Measurements from ENCODE around the gene ABCB8. TPM values are rescaled to one million over a fixed set of nuclear protein-coding genes. Genes with fewer than 3 reads are reported as not detected.

Gene ABCB8
- total RNA-seq, 2 donors from 2014 or later = 46.6 to 49.6 TPM

DNA sequence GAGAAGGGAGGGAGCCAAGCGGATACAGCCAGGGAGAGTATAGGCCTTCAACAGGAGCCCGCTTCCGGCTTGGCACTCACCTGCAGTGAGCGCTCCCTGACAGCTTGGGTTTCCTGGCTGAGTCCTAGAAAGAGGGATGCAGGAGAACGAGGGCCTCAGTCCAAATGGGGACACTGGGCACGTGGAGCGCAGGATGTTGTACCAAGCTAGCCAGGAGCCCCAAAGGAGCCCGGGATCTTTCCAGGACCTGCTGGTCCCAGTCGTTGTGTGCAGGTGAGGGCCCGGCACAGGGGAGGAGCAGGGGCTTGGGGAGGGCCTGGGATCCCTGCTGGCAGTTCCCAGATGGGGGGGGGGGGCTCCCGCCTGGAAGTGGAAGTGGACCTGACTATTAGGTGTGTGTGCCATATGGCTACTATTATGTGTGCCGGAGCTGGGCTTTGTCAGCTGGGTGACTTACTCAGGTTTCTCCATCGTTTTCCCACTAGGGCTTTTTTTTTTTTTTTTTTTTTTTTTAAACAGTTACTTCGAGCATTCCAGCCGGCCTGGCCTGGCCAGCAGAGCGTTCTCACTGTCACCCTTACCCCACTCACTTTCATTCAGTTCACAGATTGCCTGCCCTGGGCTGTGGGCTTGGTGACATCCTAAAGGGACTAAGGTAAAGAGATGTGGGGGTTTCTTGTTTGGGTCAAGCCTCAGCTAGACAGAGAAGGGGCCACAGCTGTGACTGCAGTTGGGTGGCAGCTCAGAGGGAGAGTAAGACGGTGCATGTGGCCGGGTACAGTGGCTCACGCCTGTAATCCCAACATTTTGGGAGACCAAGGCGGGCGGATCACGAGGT lies 61.9 kb downstream of the ABCB8 start:
- DNase-seq (no peak), ATAC-seq (replicated peaks in 1 of 2) (no peak)
- Mint-ChIP-seq H3K4me3 (no peak overlapping the region), H3K9me3 (no peaks in the 10 kb centered on the region), H3K36me3 (ENCODE audit: insufficient read depth in 2 of 2) (peaks cover 0 to 3% of the 10 kb centered on the region in 2 donors), H3K4me1 (ENCODE audit: low read depth) (peaks cover 28% of the 10 kb centered on the region), H3K27me3 (ENCODE audit: low read depth) (peaks cover 8% of the 10 kb centered on the region), H3K27ac (peak overlapping the region; percentile 63)

DNA sequence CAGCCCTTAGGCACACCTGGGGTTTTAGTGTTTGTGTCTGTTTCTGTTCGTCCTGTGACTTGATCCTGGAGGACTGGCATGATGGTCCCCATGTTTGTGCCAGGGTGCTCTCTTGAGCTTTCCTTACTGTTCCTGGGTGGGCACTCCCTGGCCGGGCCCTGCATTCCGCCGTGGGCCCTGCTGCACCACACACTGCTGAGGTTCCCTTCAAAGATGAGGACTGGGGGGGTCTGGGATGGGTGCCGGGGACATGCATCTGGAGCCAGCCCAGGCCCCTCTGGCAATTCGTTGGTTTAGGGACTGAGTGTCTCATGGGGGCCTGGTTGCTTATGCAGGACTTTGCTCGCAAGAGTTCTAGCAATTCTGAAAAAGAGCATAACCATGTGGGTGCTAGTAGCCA lies 62.8 kb downstream of the ABCB8 start:
- H3K27ac Mint-ChIP-seq = no peak overlapping the region
- H3K27me3 Mint-ChIP-seq (ENCODE audit: low read depth) = no peaks in the 10 kb centered on the region
- DNase-seq (no peak), ATAC-seq (replicated peaks in 1 of 2) (no peak)
- peaks cover 19% of the 10 kb centered on the region for H3K4me1 Mint-ChIP-seq (ENCODE audit: low read depth)
- no peak overlapping the region for H3K4me3 Mint-ChIP-seq
- no peaks in the 10 kb centered on the region for H3K9me3 Mint-ChIP-seq
- peaks cover 0 to 2% of the 10 kb centered on the region in 2 donors for H3K36me3 Mint-ChIP-seq (ENCODE audit: insufficient read depth in 2 of 2)

DNA sequence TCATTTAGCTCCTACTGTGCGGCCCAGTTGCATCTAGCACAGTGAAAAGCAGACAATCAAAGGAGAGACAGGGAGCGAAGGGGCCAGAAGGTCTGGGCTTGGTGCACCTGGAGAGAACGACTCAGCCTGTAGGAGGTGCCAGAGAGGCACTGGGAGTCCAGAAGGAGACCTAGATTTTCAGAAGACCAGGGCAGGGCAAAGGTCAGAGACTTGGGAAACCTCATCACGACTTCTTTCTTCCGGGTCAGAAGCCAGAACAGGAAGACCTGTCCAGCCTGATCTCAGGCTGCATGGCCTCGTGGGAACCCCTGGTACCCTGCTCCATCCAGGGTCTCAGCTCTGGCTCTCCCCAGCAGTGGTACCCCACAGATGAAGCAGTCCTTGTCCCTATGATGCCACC lies 63.2 kb downstream of the ABCB8 start:
- Mint-ChIP-seq H3K36me3 (ENCODE audit: insufficient read depth in 2 of 2) (peaks cover 0 to 2% of the 10 kb centered on the region in 2 donors), H3K27ac (no peak overlapping the region), H3K4me1 (ENCODE audit: low read depth) (peaks cover 19% of the 10 kb centered on the region), H3K27me3 (ENCODE audit: low read depth) (no peaks in the 10 kb centered on the region), H3K4me3 (no peak overlapping the region), H3K9me3 (no peaks in the 10 kb centered on the region)
- DNase-seq (peak in 1 of 2 donors; percentile 40), ATAC-seq (replicated peaks in 1 of 2) (no peak)

DNA sequence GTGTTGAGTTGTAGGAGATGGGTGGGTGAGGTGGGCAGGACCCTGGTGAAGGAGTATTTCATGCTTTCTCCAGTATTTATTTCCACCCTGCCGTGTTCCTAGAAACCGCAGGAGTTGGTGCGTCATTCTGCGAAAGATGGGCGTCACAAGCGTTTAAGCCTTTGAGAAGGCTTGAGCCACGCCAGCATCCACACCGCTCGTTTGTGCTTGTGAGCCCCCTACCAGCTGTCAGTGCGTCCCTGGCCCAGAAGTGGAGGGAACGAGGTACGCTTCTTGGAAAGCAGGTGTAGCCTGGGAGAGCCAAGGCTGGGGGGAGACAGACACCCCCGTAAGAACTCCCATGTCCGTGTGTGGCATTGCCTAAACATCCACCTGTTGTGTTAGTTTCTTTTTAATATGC lies 63.7 kb downstream of the ABCB8 start:
- DNase-seq = no peak
- H3K27me3 Mint-ChIP-seq (ENCODE audit: low read depth) = no peaks in the 10 kb centered on the region
- H3K4me1 Mint-ChIP-seq (ENCODE audit: low read depth) = peaks cover 19% of the 10 kb centered on the region
- H3K4me3 Mint-ChIP-seq = no peak overlapping the region
- H3K27ac Mint-ChIP-seq = no peak overlapping the region
- no peaks in the 10 kb centered on the region for H3K9me3 Mint-ChIP-seq
- no peak for ATAC-seq (replicated peaks in 1 of 2)
- no peaks in the 10 kb centered on the region for H3K36me3 Mint-ChIP-seq (ENCODE audit: insufficient read depth in 2 of 2)

DNA sequence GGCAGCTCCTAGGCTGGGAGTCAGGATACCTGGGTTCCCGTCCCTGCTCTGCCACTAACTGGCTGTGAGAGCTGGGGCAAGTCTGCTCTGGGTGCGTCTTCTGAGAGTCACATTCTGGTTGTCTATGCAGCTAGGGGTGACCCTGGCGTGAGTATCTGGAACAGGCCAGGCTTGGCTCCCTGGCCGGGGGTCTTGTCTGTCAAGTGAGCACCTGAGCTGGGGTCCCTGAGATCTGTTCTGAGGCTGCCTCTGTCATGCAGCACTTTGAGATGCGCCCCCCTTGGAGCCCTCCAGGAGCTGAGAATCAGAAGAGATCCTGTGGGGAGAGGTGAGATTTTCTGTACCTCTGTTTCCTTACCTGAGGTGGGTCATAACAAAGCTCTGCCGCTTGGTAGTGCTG lies 65.5 kb downstream of the ABCB8 start:
- peaks cover 11% of the 10 kb centered on the region for H3K4me1 Mint-ChIP-seq (ENCODE audit: low read depth)
- H3K9me3 Mint-ChIP-seq = no peaks in the 10 kb centered on the region
- DNase-seq (no peak), ATAC-seq (replicated peaks in 1 of 2) (no peak)
- no peaks in the 10 kb centered on the region for H3K36me3 Mint-ChIP-seq (ENCODE audit: insufficient read depth in 2 of 2)
- no peaks in the 10 kb centered on the region for H3K27me3 Mint-ChIP-seq (ENCODE audit: low read depth)
- H3K27ac Mint-ChIP-seq = no peak overlapping the region
- H3K4me3 Mint-ChIP-seq = no peak overlapping the region

DNA sequence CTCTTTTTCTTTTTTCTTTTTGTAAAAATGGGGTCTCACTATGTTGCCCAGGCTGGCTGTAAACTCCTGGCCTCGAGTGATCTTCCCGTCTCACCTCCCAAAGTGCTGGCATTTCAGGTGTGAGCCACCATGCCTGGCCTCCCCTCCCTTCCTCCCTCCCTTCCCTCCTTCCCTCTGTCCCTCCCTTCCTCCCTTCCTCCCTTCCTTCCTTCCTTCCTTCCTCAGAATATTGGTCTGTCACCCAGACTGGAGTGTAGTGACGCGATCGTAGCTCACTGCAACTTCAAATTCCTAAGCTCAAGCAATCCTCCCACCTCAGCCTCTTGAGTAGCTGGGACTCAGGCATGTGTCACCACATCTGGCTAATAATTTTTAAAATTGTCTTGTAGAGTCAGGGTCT lies 66.4 kb downstream of the ABCB8 start:
- DNase-seq = no peak
- ATAC-seq (replicated peaks in 1 of 2) = no peak
- peaks cover 4% of the 10 kb centered on the region for H3K4me1 Mint-ChIP-seq (ENCODE audit: low read depth)
- no peaks in the 10 kb centered on the region for H3K36me3 Mint-ChIP-seq (ENCODE audit: insufficient read depth in 2 of 2)
- H3K27ac Mint-ChIP-seq = no peak overlapping the region
- H3K27me3 Mint-ChIP-seq (ENCODE audit: low read depth) = no peaks in the 10 kb centered on the region
- no peaks in the 10 kb centered on the region for H3K9me3 Mint-ChIP-seq
- H3K4me3 Mint-ChIP-seq = no peak overlapping the region

DNA sequence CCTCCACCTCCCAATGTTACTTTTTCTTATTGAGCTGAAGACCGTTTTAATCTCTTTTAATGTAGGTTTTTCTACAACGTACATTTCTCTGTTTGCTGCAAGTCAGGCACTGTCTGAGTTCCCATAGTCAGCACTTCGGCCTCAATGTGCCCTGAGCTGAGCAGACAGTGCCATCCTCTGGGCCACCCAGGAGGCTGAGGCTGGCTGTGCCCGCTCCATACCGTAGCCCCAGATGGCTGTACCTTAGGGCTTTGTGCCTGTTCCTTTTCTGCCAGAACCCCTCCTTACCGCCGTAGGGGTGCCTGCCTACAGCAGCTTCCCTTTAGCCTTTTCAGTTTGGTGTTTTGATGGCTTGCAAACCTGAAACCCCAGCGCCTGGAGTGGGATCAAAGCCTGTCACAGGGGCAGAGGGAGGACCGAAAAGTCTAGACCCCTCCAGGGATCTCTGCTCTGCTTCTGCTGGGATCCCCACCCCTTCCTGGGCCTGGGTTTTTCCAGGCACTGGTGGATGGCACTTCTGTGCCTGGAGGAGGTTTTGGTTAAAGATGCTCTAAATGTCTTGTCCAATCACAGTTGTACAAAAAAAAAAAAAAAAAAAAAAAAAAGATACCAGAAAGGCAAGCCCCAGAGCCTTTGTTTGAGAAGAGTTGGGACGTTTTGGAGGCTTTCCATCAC lies 67.0 kb downstream of the ABCB8 start:
- no peak for DNase-seq
- Mint-ChIP-seq H3K9me3 (no peaks in the 10 kb centered on the region), H3K36me3 (ENCODE audit: insufficient read depth in 2 of 2) (no peaks in the 10 kb centered on the region), H3K4me1 (ENCODE audit: low read depth) (peaks cover 4% of the 10 kb centered on the region), H3K27ac (no peak overlapping the region), H3K27me3 (ENCODE audit: low read depth) (no peaks in the 10 kb centered on the region), H3K4me3 (no peak overlapping the region)
- no peak for ATAC-seq (replicated peaks in 1 of 2)

DNA sequence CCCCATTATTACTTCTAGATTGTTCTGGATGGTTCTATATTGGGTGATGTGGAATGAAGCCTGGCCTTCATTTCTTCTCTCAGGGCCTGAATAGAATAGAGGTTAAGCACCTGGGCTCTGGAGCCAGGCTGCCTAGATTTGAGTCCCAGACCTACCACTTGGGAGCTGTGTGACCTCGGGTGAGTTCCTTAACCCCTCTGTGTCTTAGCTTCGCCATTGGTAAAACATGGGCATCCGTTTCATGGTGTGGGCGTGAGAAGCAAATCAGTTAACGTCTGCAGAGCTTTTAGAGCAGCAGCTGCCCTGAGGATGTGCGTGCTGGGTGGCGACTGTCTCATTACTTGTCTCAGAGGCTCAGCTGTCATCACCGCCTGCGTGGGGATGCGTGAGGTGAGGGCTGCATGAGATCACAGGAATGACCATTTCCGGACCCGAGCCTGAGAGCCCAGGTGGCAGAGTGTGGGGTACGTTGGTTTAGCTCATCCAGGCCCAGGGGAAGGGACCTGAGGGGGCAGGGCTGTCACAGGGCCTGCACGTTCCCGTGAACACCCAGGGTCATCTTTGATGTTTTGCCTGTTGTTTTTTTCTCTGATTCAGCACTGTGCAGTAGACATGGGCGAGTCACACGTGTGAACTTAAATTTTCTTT lies 67.7 kb downstream of the ABCB8 start:
- no peaks in the 10 kb centered on the region for H3K9me3 Mint-ChIP-seq
- H3K4me3 Mint-ChIP-seq = no peak overlapping the region
- DNase-seq = no peak
- H3K4me1 Mint-ChIP-seq (ENCODE audit: low read depth) = peaks cover 4% of the 10 kb centered on the region
- no peaks in the 10 kb centered on the region for H3K36me3 Mint-ChIP-seq (ENCODE audit: insufficient read depth in 2 of 2)
- ATAC-seq (replicated peaks in 1 of 2) = peak in 1 of 2 donors; percentile 25
- H3K27ac Mint-ChIP-seq = no peak overlapping the region
- no peaks in the 10 kb centered on the region for H3K27me3 Mint-ChIP-seq (ENCODE audit: low read depth)

Other genes with a start within 250 kb of the ABCB8 start
- not detected for gene TMEM176B, start 228.1 kb upstream of the ABCB8 start, total RNA-seq
- gene TMEM176A, start 227.7 kb upstream of the ABCB8 start, total RNA-seq = under 1 TPM; 0.24 to 0.30 TPM
- gene AOC1, start 175.9 kb upstream of the ABCB8 start, total RNA-seq = not detected
- under 1 TPM; 0.72 to 0.77 TPM for gene KCNH2, start 50.1 kb upstream of the ABCB8 start, total RNA-seq
- 1 to 10 TPM; 6.8 to 8.1 TPM for gene NOS3, start 37.4 kb upstream of the ABCB8 start, total RNA-seq
- gene ATG9B, start 4.0 kb upstream of the ABCB8 start, total RNA-seq = 10 to 100 TPM in 1 of 2 donors, 1 to 10 TPM in 1; 9.0 to 10.1 TPM
- gene ASIC3, start 20.1 kb downstream of the ABCB8 start, total RNA-seq = 10 to 100 TPM; 14.4 to 15.7 TPM
- 10 to 100 TPM in 1 of 2 donors, 1 to 10 TPM in 1; 9.4 to 11.6 TPM for gene CDK5, start 29.4 kb downstream of the ABCB8 start, total RNA-seq
- gene SLC4A2, start 31.1 kb downstream of the ABCB8 start, total RNA-seq = 10 to 100 TPM; 73.7 to 75.6 TPM
- 10 to 100 TPM; 55.4 to 59.8 TPM for gene FASTK, start 52.4 kb downstream of the ABCB8 start, total RNA-seq
- 10 to 100 TPM; 67.3 to 68.5 TPM for gene TMUB1, start 55.0 kb downstream of the ABCB8 start, total RNA-seq
- 10 to 100 TPM; 26.9 to 28.4 TPM for gene AGAP3, start 58.0 kb downstream of the ABCB8 start, total RNA-seq
- not detected for gene GBX1, start 139.2 kb downstream of the ABCB8 start, total RNA-seq
- gene ASB10, start 158.8 kb downstream of the ABCB8 start, total RNA-seq = not detected
- gene H2BK1, start 182.0 kb downstream of the ABCB8 start, total RNA-seq = 1 to 10 TPM; 3.4 to 4.4 TPM
- 10 to 100 TPM; 29.7 to 31.9 TPM for gene ABCF2, start 198.8 kb downstream of the ABCB8 start, total RNA-seq
- 10 to 100 TPM; 30.3 to 42.1 TPM for gene CHPF2, start 204.0 kb downstream of the ABCB8 start, total RNA-seq
- 1 to 10 TPM; 6.5 to 8.2 TPM for gene SMARCD3, start 220.2 kb downstream of the ABCB8 start, total RNA-seq